Measurements from ENCODE around the gene DVL1. TPM values are rescaled to one million over a fixed set of nuclear protein-coding genes. Genes with fewer than 3 reads are reported as not detected.
"Not testable (repeated sequence)": the region's sequence is repeated elsewhere in the genome, so short reads cannot be mapped to it uniquely, and the experiment has no call there.

DVL1 gene
- polyA plus RNA-seq, 1 experiment: 23.6 TPM

DNA sequence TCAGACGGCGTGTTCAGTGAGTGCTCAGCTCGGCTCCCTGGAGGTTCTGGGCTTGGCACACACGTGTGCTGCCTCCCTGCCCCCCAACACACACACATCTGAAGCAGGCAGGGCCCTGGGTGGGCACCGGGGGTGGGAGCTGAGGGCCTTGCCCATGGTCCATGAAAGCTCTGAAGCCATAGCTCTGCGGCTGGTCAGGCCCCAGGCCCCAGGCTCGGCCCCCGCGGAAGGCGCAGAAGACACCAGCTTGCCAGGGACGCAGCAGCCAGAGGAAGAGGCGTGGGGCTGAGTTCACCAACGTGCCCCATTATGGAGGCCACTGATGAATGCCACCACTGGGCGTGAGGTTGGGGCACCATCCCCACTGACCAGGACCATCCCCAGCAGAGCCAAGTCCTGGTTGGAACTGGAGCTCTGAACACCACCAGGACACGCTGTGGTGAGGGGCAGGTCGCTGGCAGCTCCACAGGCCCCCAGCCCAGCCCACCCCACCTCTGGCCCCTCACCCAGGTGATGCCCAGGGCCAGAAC lies 21.6 kb upstream of the DVL1 start:
- ChIA-PET CTCF (interaction anchor here (0.7 to 6.4 kb wide), 14 partner anchors 8 to 388 kb away, joined by 3 to 46 read pairs (median 8); partner anchors contain the start of genes DVL1, MXRA8 and TAS1R3), POLR2A (interaction anchor here (1.0 kb wide), 1 partner anchor 9 kb away, joined by 4 read pairs; no protein-coding TSS in a partner anchor)
- DNase-seq (ENCODE audit: low read depth): no peak
- H3K4me3 ChIP-seq (ENCODE audit: low read depth, low read length): no peak overlapping the region
- TF ChIP-seq, protein P1, sequence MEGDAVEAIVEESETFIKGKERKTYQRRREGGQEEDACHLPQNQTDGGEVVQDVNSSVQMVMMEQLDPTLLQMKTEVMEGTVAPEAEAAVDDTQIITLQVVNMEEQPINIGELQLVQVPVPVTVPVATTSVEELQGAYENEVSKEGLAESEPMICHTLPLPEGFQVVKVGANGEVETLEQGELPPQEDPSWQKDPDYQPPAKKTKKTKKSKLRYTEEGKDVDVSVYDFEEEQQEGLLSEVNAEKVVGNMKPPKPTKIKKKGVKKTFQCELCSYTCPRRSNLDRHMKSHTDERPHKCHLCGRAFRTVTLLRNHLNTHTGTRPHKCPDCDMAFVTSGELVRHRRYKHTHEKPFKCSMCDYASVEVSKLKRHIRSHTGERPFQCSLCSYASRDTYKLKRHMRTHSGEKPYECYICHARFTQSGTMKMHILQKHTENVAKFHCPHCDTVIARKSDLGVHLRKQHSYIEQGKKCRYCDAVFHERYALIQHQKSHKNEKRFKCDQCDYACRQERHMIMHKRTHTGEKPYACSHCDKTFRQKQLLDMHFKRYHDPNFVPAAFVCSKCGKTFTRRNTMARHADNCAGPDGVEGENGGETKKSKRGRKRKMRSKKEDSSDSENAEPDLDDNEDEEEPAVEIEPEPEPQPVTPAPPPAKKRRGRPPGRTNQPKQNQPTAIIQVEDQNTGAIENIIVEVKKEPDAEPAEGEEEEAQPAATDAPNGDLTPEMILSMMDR (IDR thresholded peaks at IDR 0.05; ENCODE audit: insufficient read depth, low read depth, low read length): no peak
- H3K36me3 ChIP-seq (ENCODE audit: control insufficient read depth, insufficient read depth, low read length): peaks cover 5% of the 10 kb centered on the region
- H3K27me3 ChIP-seq (ENCODE audit: control insufficient read depth, insufficient read depth, low read length): no peaks in the 10 kb centered on the region

DNA sequence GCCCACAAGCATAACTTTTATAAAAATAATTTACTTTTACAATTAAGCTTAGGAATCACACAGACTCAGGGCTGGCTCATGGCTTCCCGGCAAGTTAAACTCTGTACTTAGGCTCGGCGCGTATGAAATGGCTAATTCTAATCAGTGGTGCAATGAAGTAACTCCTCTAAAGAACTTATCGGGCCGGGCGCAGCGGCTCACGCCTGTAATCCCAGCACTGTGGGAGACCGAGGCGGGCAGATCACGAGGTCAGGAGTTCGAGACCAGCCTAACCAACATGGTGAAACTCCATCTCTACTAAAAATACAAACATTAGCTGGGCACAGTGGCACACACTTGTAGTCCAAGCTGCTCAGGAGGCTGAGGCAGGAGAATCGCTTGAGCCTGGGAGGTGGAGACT lies 20.9 kb upstream of the DVL1 start:
- H3K4me3 ChIP-seq (ENCODE audit: low read depth, low read length); H3K36me3 ChIP-seq (ENCODE audit: control insufficient read depth, insufficient read depth, low read length); DNase-seq (ENCODE audit: low read depth); POLR2A ChIA-PET; H3K27me3 ChIP-seq (ENCODE audit: control insufficient read depth, insufficient read depth, low read length): not testable (repeated sequence)
- CTCF ChIA-PET: interaction anchor here (1.0 to 6.4 kb wide), 4 partner anchors 12 to 387 kb away, joined by 3 to 46 read pairs (median 18); partner anchors contain the start of genes DVL1 and MXRA8

DNA sequence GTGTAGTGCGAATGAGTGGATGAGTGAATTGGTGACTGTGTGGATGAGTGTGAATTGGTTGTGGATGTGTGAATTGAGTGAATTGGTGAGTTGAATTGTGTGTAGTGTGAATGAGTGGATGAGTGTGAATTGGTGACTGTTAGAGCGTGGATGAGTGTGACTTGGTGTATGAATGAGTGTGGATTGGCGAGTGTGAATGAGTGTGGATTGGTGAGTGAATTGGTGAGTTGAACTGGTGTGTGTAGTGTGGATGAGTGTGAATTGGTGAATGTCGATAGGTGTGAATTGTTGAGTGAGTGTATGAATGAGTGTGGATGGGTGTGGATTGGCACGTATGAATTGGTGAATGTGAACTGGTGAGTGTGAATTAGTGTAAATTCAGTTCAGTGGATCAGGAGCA lies 18.1 kb upstream of the DVL1 start:
- H3K36me3 ChIP-seq (ENCODE audit: control insufficient read depth, insufficient read depth, low read length): peaks cover under 1% of the 10 kb centered on the region
- TF ChIP-seq, protein P1 (IDR thresholded peaks at IDR 0.05; ENCODE audit: insufficient read depth, low read depth, low read length): no peak
- H3K27me3 ChIP-seq (ENCODE audit: control insufficient read depth, insufficient read depth, low read length): no peaks in the 10 kb centered on the region
- ChIA-PET POLR2A (no interaction called here), CTCF (no interaction called here)
- H3K4me3 ChIP-seq (ENCODE audit: low read depth, low read length): no peak overlapping the region
- no peak for DNase-seq (ENCODE audit: low read depth)

DNA sequence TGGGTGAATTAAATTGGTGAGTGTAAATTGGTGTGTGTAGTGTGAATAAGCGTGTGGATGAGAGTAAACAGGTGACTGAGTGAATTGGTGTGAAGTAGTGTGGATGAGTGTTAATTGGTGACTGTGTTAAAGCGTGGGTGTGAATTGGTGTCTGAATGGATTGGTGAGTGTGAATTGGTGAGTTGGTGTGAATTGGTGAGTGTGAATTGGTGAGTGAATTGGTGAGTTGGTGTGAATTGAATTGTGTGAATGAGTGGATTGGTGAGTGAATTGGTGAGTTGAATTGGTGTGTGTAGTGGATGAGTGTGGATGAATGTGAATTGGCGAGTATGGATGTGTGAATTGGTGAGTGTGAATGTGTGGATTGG lies 17.5 kb upstream of the DVL1 start:
- no peaks in the 10 kb centered on the region for H3K27me3 ChIP-seq (ENCODE audit: control insufficient read depth, insufficient read depth, low read length)
- no peaks in the 10 kb centered on the region; the same call in 1 of the 2 replicates for H3K36me3 ChIP-seq (ENCODE audit: control insufficient read depth, insufficient read depth, low read length)
- H3K4me3 ChIP-seq (ENCODE audit: low read depth, low read length): no peak overlapping the region
- no peak for DNase-seq (ENCODE audit: low read depth)
- TF ChIP-seq, protein P1 (IDR thresholded peaks at IDR 0.05; ENCODE audit: insufficient read depth, low read depth, low read length): no peak
- ChIA-PET POLR2A (no interaction called here), CTCF (no interaction called here)

DNA sequence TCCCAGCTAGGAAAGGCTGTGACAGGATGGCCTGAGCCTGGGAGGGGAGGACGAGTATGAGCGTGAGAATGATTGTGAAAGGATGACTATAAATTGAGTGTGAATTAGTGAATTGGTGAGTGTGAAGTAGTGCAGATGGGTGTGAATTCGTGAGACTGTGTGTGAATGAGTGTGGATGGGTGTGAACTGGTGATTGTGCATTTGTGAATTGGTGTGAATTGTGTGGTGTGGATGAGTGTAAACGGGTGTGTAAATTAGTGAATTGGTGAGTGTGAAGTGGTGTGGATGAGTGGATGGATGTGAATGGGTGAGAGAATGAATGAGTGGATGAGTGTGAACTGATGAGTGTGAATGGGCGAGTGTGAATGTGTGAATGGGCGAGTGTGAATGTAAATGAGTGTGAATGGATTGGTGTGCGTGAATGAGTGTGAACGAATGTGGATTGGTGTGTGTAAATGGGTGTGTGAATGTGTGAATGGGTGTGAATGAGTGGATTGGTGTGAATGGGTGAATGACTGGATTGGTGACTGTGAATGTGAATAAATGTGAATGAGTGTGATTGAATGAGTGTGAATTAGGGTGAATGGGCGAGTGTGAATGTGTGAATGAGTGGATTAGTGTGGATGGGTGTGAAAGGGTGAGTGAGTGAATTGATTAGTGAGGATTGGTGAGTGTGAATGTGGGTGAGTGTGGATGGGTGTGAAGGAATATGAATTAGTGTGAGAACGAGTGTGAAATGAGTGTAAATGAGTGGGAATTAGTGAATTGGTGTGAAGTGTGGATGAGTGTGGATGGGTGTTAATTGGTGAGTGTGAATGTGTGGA lies 16.9 kb upstream of the DVL1 start:
- Histone ChIP-seq H3K27me3 (ENCODE audit: control insufficient read depth, insufficient read depth, low read length) (no peaks in the 10 kb centered on the region), H3K36me3 (ENCODE audit: control insufficient read depth, insufficient read depth, low read length) (no peaks in the 10 kb centered on the region), H3K4me3 (ENCODE audit: low read depth, low read length) (no peak overlapping the region)
- no peak for DNase-seq (ENCODE audit: low read depth)
- ChIA-PET POLR2A (no interaction called here), CTCF (no interaction called here)
- TF ChIP-seq, protein P1 (IDR thresholded peaks at IDR 0.05; ENCODE audit: insufficient read depth, low read depth, low read length): no peak
